ENCODE measurements around the gene RAB3B.
"Not testable (repeated sequence)": the region's sequence is repeated elsewhere in the genome, so short reads cannot be mapped to it uniquely, and the experiment has no call there.

RAB3B gene

DNA sequence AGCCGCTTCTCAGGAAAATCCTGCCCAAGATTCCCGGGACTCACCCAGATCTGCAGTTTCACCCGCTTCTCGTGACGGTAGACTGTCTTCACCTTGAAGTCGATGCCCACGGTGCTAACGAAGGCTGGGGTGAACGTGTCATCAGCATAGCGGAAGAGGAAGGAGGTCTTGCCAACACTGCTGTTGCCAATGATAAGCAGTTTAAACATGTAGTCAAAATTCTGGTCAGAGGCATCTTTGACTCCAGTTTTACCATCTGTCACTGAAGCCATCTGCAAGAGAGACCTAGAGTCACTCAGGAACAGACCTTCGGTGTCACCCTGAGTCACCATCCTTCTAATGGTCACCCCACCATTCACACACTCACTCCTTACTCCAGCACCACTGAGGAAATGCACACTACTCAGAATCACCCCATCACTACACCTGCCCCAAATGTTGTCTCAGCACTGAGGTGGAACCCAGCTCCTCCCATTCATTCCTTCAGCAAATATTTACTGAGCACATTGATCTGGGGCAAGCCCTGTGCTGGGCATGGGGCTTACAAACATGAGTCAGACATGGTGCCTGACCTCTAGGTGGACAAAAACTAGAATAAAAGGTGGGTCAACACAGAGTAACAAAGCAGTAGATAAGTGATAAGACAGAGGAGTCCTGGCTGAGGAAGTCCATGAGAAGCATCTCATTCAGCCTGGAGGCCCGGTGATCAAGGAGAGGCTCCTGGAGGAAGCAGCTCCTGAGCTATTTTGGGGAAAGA is 13.5 kb downstream of the RAB3B start:
- Histone ChIP-seq H3K27me3 (ENCODE audit: insufficient read depth, low read depth) (peaks cover 13% of the 10 kb centered on the region; the same call in 1 of the 2 replicates), H3K4me1 (ENCODE audit: low read depth, poor library complexity, severe bottlenecking) (peaks cover 24% of the 10 kb centered on the region), H4K20me1 (ENCODE audit: insufficient read depth) (no peaks in the 10 kb centered on the region), H3K27ac (no peak overlapping the region), H3K4me2 (no peak overlapping the region), H2AFZ (ENCODE audit: low read depth) (no peak overlapping the region), H3K4me3 (IDR thresholded peaks at IDR 0.05; ENCODE audit: insufficient read depth, low read depth, low read length) (no peak overlapping the region), H3K36me3 (ENCODE audit: insufficient read depth) (no peaks in the 10 kb centered on the region), H3K9ac (no peak overlapping the region), H3K79me2 (ENCODE audit: insufficient read depth, low read depth) (no peaks in the 10 kb centered on the region)
- TF ChIP-seq, protein P1, sequence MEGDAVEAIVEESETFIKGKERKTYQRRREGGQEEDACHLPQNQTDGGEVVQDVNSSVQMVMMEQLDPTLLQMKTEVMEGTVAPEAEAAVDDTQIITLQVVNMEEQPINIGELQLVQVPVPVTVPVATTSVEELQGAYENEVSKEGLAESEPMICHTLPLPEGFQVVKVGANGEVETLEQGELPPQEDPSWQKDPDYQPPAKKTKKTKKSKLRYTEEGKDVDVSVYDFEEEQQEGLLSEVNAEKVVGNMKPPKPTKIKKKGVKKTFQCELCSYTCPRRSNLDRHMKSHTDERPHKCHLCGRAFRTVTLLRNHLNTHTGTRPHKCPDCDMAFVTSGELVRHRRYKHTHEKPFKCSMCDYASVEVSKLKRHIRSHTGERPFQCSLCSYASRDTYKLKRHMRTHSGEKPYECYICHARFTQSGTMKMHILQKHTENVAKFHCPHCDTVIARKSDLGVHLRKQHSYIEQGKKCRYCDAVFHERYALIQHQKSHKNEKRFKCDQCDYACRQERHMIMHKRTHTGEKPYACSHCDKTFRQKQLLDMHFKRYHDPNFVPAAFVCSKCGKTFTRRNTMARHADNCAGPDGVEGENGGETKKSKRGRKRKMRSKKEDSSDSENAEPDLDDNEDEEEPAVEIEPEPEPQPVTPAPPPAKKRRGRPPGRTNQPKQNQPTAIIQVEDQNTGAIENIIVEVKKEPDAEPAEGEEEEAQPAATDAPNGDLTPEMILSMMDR (conservative IDR thresholded peaks at IDR 0.05; ENCODE audit: low read depth, low read length) = no peak

DNA sequence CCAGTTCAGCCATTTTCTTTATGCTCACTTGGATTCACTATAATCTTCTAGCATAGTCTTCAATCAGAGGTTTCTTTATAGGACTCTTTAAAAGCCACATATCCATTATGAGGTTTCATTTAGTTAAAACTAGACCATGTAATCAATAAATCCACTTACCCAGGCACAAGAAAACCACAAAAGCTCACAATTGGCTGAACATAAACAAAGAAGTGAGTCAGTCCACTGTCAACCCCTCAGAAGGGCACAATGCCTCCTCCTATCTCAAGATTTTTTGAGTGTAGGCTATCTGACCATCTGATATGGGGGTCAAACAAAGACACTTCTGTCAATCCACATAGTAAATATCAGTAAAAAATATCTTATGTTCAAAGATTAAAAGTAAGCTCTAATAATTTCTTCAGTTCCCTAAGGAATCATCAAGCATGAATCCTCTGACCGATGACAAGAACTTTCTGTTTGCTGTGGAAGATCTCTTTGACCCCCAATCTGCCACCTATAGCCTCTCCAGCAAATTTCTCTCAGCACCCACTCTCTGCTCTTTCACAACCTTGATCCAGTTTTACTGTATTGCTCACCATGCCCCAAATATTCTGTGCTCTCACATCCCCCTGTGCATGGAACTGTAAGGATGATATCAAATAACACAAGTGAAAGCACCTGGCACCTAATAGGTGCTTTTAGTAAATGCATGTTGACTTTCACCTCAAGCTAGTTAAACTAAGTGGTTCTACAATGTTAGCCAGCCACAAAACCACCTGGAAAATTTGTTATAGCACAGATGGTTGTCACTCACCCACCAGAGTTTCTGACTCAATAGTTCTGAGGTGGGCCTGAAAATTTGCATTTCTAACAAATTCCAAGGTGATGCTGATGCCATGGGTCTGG is 16.7 kb downstream of the RAB3B start:
- Histone ChIP-seq H2AFZ (ENCODE audit: low read depth) (no peak overlapping the region), H3K4me3 (IDR thresholded peaks at IDR 0.05; ENCODE audit: insufficient read depth, low read depth, low read length) (peak overlapping the region; percentile 77), H3K27ac (peak overlapping the region; percentile 2; the same call in 1 of the 2 replicates), H3K4me2 (peak overlapping the region; percentile 54), H3K4me1 (ENCODE audit: low read depth, poor library complexity, severe bottlenecking) (peaks cover 24% of the 10 kb centered on the region), H3K36me3 (ENCODE audit: insufficient read depth) (no peaks in the 10 kb centered on the region), H3K9ac (no peak overlapping the region), H3K79me2 (ENCODE audit: insufficient read depth, low read depth) (no peaks in the 10 kb centered on the region), H3K27me3 (ENCODE audit: insufficient read depth, low read depth) (peaks cover 13% of the 10 kb centered on the region; the same call in 1 of the 2 replicates), H4K20me1 (ENCODE audit: insufficient read depth) (no peaks in the 10 kb centered on the region)
- TF ChIP-seq, protein P1 (conservative IDR thresholded peaks at IDR 0.05; ENCODE audit: low read depth, low read length) = no peak

DNA sequence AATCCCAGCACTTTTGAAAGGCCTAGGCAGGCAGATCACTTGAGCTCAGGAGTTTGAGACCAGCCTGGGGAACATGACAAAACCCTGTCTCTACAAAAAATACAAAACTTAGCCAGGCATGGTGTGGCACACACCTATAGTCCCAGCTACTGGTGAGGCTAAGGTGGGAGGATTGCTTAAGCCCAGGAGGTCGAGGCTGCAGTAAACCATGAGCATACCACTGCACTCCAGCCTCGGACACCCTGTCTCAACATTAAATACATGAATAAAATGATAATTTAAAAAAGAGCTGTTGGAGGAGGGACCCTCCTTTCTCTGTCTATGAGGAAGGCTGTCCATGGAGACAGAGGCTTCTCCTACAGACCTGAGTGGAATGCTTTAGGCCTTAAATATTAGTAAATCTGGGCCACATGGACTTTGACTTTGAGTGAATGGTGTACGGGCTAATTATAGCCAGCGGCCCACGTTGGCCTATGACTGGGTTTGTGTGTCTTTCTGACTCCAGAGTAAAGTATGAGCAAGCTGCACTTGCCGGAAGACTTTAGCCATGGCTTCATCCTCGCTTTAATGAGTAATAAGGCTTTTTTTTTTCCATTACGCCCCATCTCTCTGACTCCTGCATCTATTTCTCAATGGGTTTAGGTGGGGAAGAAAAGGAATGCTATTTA is 21.3 kb downstream of the RAB3B start:
- TF ChIP-seq, protein P1 (conservative IDR thresholded peaks at IDR 0.05; ENCODE audit: low read depth, low read length) = no peak
- Histone ChIP-seq H3K4me2 (no peak overlapping the region), H2AFZ (ENCODE audit: low read depth) (no peak overlapping the region), H3K79me2 (ENCODE audit: insufficient read depth, low read depth) (no peaks in the 10 kb centered on the region), H3K9ac (no peak overlapping the region), H3K4me3 (IDR thresholded peaks at IDR 0.05; ENCODE audit: insufficient read depth, low read depth, low read length) (no peak overlapping the region), H3K27ac (no peak overlapping the region), H4K20me1 (ENCODE audit: insufficient read depth) (no peaks in the 10 kb centered on the region), H3K36me3 (ENCODE audit: insufficient read depth) (no peaks in the 10 kb centered on the region), H3K4me1 (ENCODE audit: low read depth, poor library complexity, severe bottlenecking) (peaks cover 38% of the 10 kb centered on the region), H3K27me3 (ENCODE audit: insufficient read depth, low read depth) (peaks cover 5% of the 10 kb centered on the region; the same call in 1 of the 2 replicates)

DNA sequence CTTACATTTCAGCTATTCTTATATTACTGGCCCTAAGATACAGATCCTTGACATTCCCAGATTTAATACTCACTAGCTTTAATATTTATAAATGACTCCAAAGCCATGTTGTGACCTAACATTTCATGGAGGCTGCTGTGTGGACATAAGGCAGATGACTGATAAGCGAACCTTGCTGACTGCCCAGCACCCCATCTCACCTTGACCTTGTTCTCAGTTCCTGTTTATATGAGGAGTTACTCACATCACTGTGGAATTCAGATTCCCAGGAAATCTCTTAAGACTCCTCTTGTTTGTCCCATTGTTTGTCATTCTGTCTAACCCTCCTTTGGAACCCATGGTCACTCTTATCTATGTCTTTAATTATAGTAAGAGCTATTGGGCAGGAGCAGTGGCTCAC is 21.9 kb downstream of the RAB3B start:
- Histone ChIP-seq H3K27ac (no peak overlapping the region), H4K20me1 (ENCODE audit: insufficient read depth) (no peaks in the 10 kb centered on the region), H3K4me1 (ENCODE audit: low read depth, poor library complexity, severe bottlenecking) (peaks cover 38% of the 10 kb centered on the region), H3K4me2 (no peak overlapping the region), H3K79me2 (ENCODE audit: insufficient read depth, low read depth) (no peaks in the 10 kb centered on the region), H3K4me3 (IDR thresholded peaks at IDR 0.05; ENCODE audit: insufficient read depth, low read depth, low read length) (no peak overlapping the region), H3K36me3 (ENCODE audit: insufficient read depth) (no peaks in the 10 kb centered on the region), H3K27me3 (ENCODE audit: insufficient read depth, low read depth) (peaks cover 5% of the 10 kb centered on the region; the same call in 1 of the 2 replicates), H2AFZ (ENCODE audit: low read depth) (no peak overlapping the region), H3K9ac (no peak overlapping the region)
- TF ChIP-seq, protein P1 (conservative IDR thresholded peaks at IDR 0.05; ENCODE audit: low read depth, low read length) = no peak

DNA sequence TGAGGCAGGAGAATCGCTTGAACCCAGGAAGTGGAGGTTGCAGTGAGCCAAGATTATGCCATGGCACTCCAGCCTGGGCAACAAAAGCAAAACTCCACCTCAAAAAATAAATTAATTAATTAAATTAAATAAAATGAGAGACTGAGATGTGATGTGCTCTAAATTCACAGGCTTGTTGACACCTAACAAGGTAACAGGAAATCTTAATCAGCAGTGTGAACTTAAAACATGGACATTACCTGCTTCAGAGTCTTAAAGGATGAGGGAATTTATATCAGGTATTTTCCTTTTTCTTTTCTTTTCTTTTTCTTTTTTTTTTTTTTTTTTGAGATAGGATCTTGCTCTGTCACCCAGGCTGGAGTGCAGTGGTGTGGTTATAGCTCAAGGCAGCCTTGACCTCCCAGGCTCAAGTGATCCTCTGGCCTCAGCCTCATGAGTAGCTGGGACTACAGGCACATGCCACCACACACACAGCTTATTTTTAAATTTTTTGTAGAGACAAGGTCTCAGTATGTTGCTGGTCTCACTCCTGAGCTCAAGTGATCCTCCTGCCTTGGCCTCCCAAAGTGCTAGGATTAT is 23.2 kb downstream of the RAB3B start:
- not testable (repeated sequence) for H3K79me2 ChIP-seq (ENCODE audit: insufficient read depth, low read depth); H3K36me3 ChIP-seq (ENCODE audit: insufficient read depth); H3K27ac ChIP-seq; H3K4me2 ChIP-seq; H4K20me1 ChIP-seq (ENCODE audit: insufficient read depth); H3K27me3 ChIP-seq (ENCODE audit: insufficient read depth, low read depth); H3K4me3 ChIP-seq (IDR thresholded peaks at IDR 0.05; ENCODE audit: insufficient read depth, low read depth, low read length); H3K9ac ChIP-seq; H2AFZ ChIP-seq (ENCODE audit: low read depth)
- peaks cover 40% of the 10 kb centered on the region for H3K4me1 ChIP-seq (ENCODE audit: low read depth, poor library complexity, severe bottlenecking)

Data from KMS-11 (cell line).